HG03064 (cell line): ENCODE results near the gene GH1.
A peak's percentile ranks its signal among the peaks of the same experiment; 100 is the strongest.

Experiments
- ATAC-seq: cut with Tn5 transposase; IDR thresholded peaks from one replicate; pipeline ENCODE4 v1.9.1; 2021; ENCODE audit warnings: low read depth; ENCODE audit not compliant: unreplicated experiment

The GH1 gene

GRCh38 chr17:63945784-63946439 is 27.3 kb upstream of the GH1 start:
- ATAC-seq = no peak

- ATAC-seq = no peak
Observed at GRCh38 chr17:63944736-63945499, 26.3 kb upstream of the GH1 start.

- ATAC-seq = no peak
Observed at GRCh38 chr17:63943745-63944144, 25.1 kb upstream of the GH1 start.

- ATAC-seq = no peak
Observed at GRCh38 chr17:63942309-63942985, 23.8 kb upstream of the GH1 start.

- ATAC-seq = no peak
Observed at GRCh38 chr17:63941751-63942150, 23.1 kb upstream of the GH1 start.

- ATAC-seq = no peak
Observed at GRCh38 chr17:63941162-63941561, 22.5 kb upstream of the GH1 start.

- ATAC-seq = no peak
Observed at GRCh38 chr17:63940584-63940983, 21.9 kb upstream of the GH1 start.

- ATAC-seq = no peak
Observed at GRCh38 chr17:63939884-63940283, 21.2 kb upstream of the GH1 start.

- no peak for ATAC-seq
Observed at GRCh38 chr17:63939401-63939800, 20.8 kb upstream of the GH1 start.

GRCh38 chr17:63937920-63938319 is 19.3 kb upstream of the GH1 start:
- ATAC-seq = no peak

GRCh38 chr17:63937319-63937718 is 18.7 kb upstream of the GH1 start:
- ATAC-seq = no peak

- ATAC-seq = no peak
Observed at GRCh38 chr17:63934183-63935112, 15.8 kb upstream of the GH1 start.

- ATAC-seq = no peak
Observed at GRCh38 chr17:63933598-63933997, 15.0 kb upstream of the GH1 start.

- ATAC-seq = no peak
Observed at GRCh38 chr17:63932721-63933120, 14.1 kb upstream of the GH1 start.

- ATAC-seq = peak; percentile 63
Observed at GRCh38 chr17:63931981-63932561, 13.4 kb upstream of the GH1 start, which contains the start of gene CD79B. CD79B (minus strand) TSS chr17:63932331; CDS start chr17:63932261, 70 bp downstream.

GRCh38 chr17:63930951-63931575 is 12.4 kb upstream of the GH1 start:
- ATAC-seq = no peak

- no peak for ATAC-seq
Observed at GRCh38 chr17:63929860-63930766, 11.5 kb upstream of the GH1 start.

GRCh38 chr17:63928966-63929695 is 10.5 kb upstream of the GH1 start:
- ATAC-seq = no peak
